ENCODE measurements around the gene SVIL. TPM values are rescaled to one million over a fixed set of nuclear protein-coding genes. Genes with fewer than 3 reads are reported as not detected.
A peak's percentile ranks its signal among the peaks of the same experiment; 100 is the strongest.
"Not testable (repeated sequence)": the region's sequence is repeated elsewhere in the genome, so short reads cannot be mapped to it uniquely, and the experiment has no call there.

Gene SVIL
- total RNA-seq, 1 experiment from 2014 or later = 14.5 TPM

DNA sequence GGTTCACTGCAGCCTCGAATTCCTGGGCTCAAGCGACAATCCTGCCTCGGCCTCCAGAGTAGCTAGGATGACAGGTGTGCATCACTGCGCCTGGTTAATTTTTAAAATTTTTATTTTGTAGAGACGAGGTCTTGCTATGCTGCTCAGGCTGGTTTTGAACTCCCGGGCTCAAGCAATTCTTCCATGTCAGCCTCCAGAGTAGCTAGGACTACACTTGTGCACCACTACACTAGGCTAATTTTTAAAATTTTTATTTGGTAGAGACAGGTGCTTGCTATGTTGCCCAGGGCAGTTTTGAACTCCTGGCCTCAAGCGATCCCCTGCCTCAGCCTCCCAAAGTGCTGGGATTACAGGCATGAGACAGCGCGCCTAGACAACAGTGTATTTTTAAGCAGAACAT lies 120.5 kb downstream of the SVIL start:
- no peaks in the 10 kb centered on the region for H3K27me3 ChIP-seq (ENCODE audit: control insufficient read depth, insufficient read depth, low read length)
- H3K36me3 ChIP-seq (replicated peaks; ENCODE audit: control insufficient read depth, insufficient read depth, low read length) = no peaks in the 10 kb centered on the region
- no peak overlapping the region for H3K4me3 ChIP-seq (ENCODE audit: insufficient read depth, low read depth, low read length)
- no peak for DNase-seq

GRCh38 chr10:29512425-29512974 lies 122.3 kb downstream of the SVIL start:
- Histone ChIP-seq H3K36me3 (replicated peaks; ENCODE audit: control insufficient read depth, insufficient read depth, low read length) (no peaks in the 10 kb centered on the region), H3K4me3 (ENCODE audit: insufficient read depth, low read depth, low read length) (no peak overlapping the region), H3K27me3 (ENCODE audit: control insufficient read depth, insufficient read depth, low read length) (no peaks in the 10 kb centered on the region)
- no peak for DNase-seq

- H3K4me3 ChIP-seq (ENCODE audit: insufficient read depth, low read depth, low read length); H3K27me3 ChIP-seq (ENCODE audit: control insufficient read depth, insufficient read depth, low read length): not testable (repeated sequence)
Measured at GRCh38 chr10:29511806-29512205, 123.0 kb downstream of the SVIL start.

GRCh38 chr10:29510483-29511157 lies 124.2 kb downstream of the SVIL start:
- not testable (repeated sequence) for DNase-seq; H3K4me3 ChIP-seq (ENCODE audit: insufficient read depth, low read depth, low read length); H3K27me3 ChIP-seq (ENCODE audit: control insufficient read depth, insufficient read depth, low read length); H3K36me3 ChIP-seq (replicated peaks; ENCODE audit: control insufficient read depth, insufficient read depth, low read length)

More at GRCh38 chr10:29511806-29512205, 123.0 kb downstream of the SVIL start:
- not testable (repeated sequence) for DNase-seq; H3K36me3 ChIP-seq (replicated peaks; ENCODE audit: control insufficient read depth, insufficient read depth, low read length)

- Histone ChIP-seq H3K36me3 (replicated peaks; ENCODE audit: control insufficient read depth, insufficient read depth, low read length) (no peaks in the 10 kb centered on the region), H3K27me3 (ENCODE audit: control insufficient read depth, insufficient read depth, low read length) (no peaks in the 10 kb centered on the region), H3K4me3 (ENCODE audit: insufficient read depth, low read depth, low read length) (no peak overlapping the region)
- DNase-seq = no peak
Measured at GRCh38 chr10:29508554-29509244, 126.1 kb downstream of the SVIL start.

DNA sequence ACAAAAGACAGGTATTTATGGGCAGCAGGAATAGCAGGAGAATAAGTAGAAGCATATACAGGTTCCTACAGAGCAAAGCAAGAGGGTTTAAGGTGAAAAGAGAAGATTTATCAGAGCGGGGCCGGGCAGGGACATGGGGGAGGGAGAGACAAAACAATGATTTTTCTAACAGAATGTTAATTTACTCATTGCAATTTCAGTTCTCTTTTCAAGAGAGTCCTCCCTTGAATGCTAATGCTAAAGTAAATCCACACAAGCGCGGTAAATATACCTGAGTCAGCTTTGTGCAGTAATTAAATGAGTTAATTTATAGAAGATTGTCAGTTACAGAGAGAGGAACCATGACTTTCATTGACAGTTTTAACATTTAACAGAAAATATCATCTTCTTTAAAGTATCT lies 127.0 kb downstream of the SVIL start:
- DNase-seq; H3K4me3 ChIP-seq (ENCODE audit: insufficient read depth, low read depth, low read length); H3K27me3 ChIP-seq (ENCODE audit: control insufficient read depth, insufficient read depth, low read length): not testable (repeated sequence)

DNA sequence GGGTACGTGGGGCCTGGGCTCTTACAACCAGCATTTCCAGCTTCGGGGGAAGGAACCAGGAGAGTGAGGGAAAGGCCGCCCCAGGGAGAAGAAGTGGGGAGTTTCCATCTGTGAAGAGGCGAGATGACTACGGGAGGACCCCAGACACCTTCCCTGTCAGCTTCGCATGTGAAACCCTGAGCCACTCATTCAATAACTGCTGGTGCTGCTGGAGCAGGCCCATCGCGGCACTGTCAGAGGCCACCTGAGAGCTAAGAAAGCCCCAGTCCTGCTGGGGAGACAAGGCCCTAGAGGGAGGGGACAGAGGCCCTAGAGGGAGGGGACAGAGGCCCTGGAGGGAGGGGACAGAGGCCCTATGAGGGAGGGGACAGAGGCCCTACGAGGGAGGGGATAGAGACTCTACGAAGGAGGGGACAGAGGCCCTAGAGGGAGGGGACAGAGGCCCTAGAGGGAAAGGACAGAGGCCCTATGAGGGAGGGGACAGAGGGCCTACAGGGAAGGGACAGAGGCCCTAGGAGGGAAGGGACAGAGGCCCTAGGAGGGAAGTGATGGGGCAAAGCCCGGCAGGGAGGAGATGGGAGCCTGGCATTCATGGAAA lies 128.3 kb downstream of the SVIL start:
- not testable (repeated sequence) for H3K27me3 ChIP-seq (ENCODE audit: control insufficient read depth, insufficient read depth, low read length); DNase-seq; H3K4me3 ChIP-seq (ENCODE audit: insufficient read depth, low read depth, low read length); H3K36me3 ChIP-seq (replicated peaks; ENCODE audit: control insufficient read depth, insufficient read depth, low read length)

More for the DNA sequence above, 127.0 kb downstream of the SVIL start:
- not testable (repeated sequence) for H3K36me3 ChIP-seq (replicated peaks; ENCODE audit: control insufficient read depth, insufficient read depth, low read length)

DNA sequence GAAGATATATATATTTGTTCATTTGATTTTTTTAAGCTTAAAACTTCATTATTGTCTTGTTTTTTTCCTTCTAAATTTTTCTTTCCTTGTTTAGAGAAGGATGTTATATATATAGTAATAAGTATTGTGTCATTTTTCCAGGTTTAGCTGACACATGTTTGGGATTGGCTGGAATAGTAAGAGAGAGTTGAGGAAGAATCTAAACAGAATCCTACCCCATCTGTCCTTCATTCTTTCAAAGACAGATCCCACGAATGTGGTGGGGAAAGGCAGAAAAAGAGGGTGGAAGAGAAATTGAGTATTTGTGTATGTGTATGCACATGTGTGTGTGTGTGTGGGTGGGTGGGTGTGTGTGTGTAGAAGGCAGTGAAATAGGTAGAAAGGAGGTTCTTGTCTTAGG lies 132.4 kb downstream of the SVIL start:
- no peak for DNase-seq
- Histone ChIP-seq H3K4me3 (ENCODE audit: insufficient read depth, low read depth, low read length) (no peak overlapping the region), H3K36me3 (replicated peaks; ENCODE audit: control insufficient read depth, insufficient read depth, low read length) (no peaks in the 10 kb centered on the region), H3K27me3 (ENCODE audit: control insufficient read depth, insufficient read depth, low read length) (no peaks in the 10 kb centered on the region)

- Histone ChIP-seq H3K27me3 (ENCODE audit: control insufficient read depth, insufficient read depth, low read length) (no peaks in the 10 kb centered on the region), H3K4me3 (ENCODE audit: insufficient read depth, low read depth, low read length) (no peak overlapping the region), H3K36me3 (replicated peaks; ENCODE audit: control insufficient read depth, insufficient read depth, low read length) (no peaks in the 10 kb centered on the region)
- no peak for DNase-seq
Measured at GRCh38 chr10:29501692-29502091, 133.1 kb downstream of the SVIL start.

- Histone ChIP-seq H3K4me3 (ENCODE audit: insufficient read depth, low read depth, low read length) (no peak overlapping the region), H3K36me3 (replicated peaks; ENCODE audit: control insufficient read depth, insufficient read depth, low read length) (no peaks in the 10 kb centered on the region), H3K27me3 (ENCODE audit: control insufficient read depth, insufficient read depth, low read length) (no peaks in the 10 kb centered on the region)
- DNase-seq = no peak
Measured at GRCh38 chr10:29499993-29500537, 134.7 kb downstream of the SVIL start.

DNA sequence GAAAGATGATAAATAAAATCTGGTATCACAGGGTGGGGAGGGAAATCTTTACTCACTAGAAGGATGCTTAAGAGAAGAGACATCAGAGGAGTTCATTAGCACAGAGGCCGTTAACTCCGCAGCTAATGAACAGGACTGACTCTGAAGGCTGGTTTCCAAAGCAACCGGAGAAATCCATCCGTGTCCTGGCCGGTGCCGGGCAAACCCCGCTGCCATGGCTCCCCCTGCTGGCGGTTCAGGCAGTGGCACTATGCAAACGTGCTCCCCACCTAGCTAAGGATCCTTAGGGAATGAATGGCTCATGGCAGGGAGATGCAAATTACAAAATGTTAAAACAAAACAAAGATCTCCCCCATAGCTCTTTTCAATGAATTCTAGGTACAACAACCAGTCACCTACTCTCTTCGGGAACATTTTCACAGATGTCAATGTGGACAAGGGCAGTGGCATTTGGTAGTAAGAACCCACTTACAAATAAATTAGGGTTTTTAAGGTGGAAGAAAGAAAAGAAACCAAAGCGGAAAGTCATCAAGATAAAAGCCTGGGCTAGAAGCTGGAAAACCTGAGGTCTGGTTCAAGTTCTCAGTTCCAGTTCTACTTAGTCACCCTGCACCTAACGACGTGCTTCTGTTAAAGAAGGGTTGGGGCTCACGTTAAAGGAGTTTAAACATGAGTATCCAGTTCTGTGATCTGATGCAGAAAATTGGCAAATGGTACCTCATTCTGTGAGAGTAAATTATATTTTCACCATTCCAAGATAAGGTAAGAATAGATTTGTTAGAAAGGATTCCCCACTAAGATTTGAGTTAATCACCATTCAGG lies 138.2 kb downstream of the SVIL start:
- Histone ChIP-seq H3K27me3 (ENCODE audit: control insufficient read depth, insufficient read depth, low read length) (no peaks in the 10 kb centered on the region), H3K4me3 (ENCODE audit: insufficient read depth, low read depth, low read length) (no peak overlapping the region), H3K36me3 (replicated peaks; ENCODE audit: control insufficient read depth, insufficient read depth, low read length) (no peaks in the 10 kb centered on the region)
- DNase-seq = peak; percentile 93

DNA sequence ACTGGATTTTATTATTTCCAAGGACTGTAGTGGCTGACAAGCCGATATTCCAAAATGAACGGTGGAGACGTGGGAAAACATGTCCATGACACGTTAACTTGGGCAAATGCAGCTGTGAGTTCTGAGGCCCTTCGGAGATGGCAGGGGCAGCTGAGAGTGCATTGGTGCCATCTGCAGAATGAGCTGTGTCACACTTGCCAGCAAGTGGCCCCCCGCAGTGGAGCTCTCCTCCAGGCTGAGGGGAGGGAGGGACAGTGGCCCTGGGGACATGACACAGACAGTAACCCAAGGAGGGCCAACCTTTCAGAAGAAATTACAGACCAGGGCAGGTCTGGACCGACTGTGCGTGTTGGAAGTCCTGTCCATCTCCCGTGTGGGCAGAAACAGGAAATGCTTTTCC lies 139.4 kb downstream of the SVIL start:
- Histone ChIP-seq H3K36me3 (replicated peaks; ENCODE audit: control insufficient read depth, insufficient read depth, low read length) (no peaks in the 10 kb centered on the region), H3K4me3 (ENCODE audit: insufficient read depth, low read depth, low read length) (no peak overlapping the region), H3K27me3 (ENCODE audit: control insufficient read depth, insufficient read depth, low read length) (no peaks in the 10 kb centered on the region)
- no peak for DNase-seq

- Histone ChIP-seq H3K27me3 (ENCODE audit: control insufficient read depth, insufficient read depth, low read length) (no peaks in the 10 kb centered on the region), H3K4me3 (ENCODE audit: insufficient read depth, low read depth, low read length) (no peak overlapping the region), H3K36me3 (replicated peaks; ENCODE audit: control insufficient read depth, insufficient read depth, low read length) (no peaks in the 10 kb centered on the region)
- DNase-seq = no peak
Measured at GRCh38 chr10:29493697-29494096, 141.1 kb downstream of the SVIL start.

DNA sequence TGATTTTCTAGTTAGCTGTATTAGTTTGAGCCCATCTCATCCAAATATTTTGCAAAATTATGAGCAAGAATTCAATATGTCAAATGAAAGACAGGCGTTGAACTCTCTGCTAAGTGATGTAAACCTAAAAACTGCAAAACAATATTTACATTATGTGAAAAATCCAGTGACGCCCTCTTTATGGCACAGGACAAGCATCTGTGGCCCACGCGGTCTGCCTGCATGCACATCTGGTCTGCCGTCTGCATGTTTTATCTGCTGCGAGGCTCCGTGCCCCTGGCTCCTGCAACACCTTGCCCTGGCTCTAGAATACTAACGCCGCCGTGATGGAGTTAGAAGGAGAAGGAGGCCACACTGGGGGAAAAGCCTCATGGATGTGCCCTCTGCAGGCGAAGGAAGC lies 142.0 kb downstream of the SVIL start:
- no peaks in the 10 kb centered on the region for H3K36me3 ChIP-seq (replicated peaks; ENCODE audit: control insufficient read depth, insufficient read depth, low read length)
- no peaks in the 10 kb centered on the region for H3K27me3 ChIP-seq (ENCODE audit: control insufficient read depth, insufficient read depth, low read length)
- no peak overlapping the region for H3K4me3 ChIP-seq (ENCODE audit: insufficient read depth, low read depth, low read length)
- DNase-seq = no peak

All from H7 (cell line).